CD4-positive, CD25-positive, alpha-beta regulatory T cell (primary cell): ENCODE measurements around the gene TANC1. TPM values are rescaled to one million over a fixed set of nuclear protein-coding genes. Genes with fewer than 3 reads are reported as not detected.

Experiments
- ATAC-seq, 2 donors: fragments of 150-1000 bp; cut with Tn5 transposase; one replicate each; pipeline ENCODE4 v1.10.0; 2021; ENCODE audit warnings: low read depth in 2 of 2, moderate number of reproducible peaks in 2 of 2, moderate library complexity in 1 of 2
- DNase-seq, 3 donors: peaks; one replicate each; pipeline versions ENCODE4 v3.0.0 to v3.0.0-alpha.2; 2012 to 2022; ENCODE audit warnings: mixed read lengths in 1 of 3
- H3K27ac ChIP-seq: one replicate; pipeline ENCODE4 v1.7.0; 2013; ENCODE audit warnings: mild to moderate bottlenecking, low read length; ENCODE audit not compliant: insufficient read depth, poor library complexity, severe bottlenecking
- H3K27me3 ChIP-seq: one replicate; pipeline ENCODE4 v1.7.0; 2013; ENCODE audit warnings: low read length; ENCODE audit not compliant: control insufficient read depth, insufficient read depth
- H3K36me3 ChIP-seq: one replicate; pipeline ENCODE4 v1.7.0; 2013; ENCODE audit warnings: mild to moderate bottlenecking, low read length, moderate library complexity; ENCODE audit not compliant: control insufficient read depth, insufficient read depth
- H3K4me1 ChIP-seq: 2 replicates; pipeline ENCODE4 v1.7.0; 2013; ENCODE audit warnings: mild to moderate bottlenecking, low read length; ENCODE audit not compliant: insufficient read depth, control insufficient read depth, poor library complexity, severe bottlenecking
- H3K4me3 ChIP-seq: one replicate; pipeline ENCODE4 v1.7.0; 2013; ENCODE audit warnings: low read depth, mild to moderate bottlenecking, low read length, moderate library complexity
- H3K9me3 ChIP-seq, 2 experiments: 1 replicate in 1 of 2; 2 replicates in 1 of 2; pipeline ENCODE4 v1.7.0; 2013; ENCODE audit warnings: low read length in 2 of 2, mild to moderate bottlenecking in 1 of 2, moderate library complexity in 1 of 2; ENCODE audit not compliant: control insufficient read depth in 2 of 2
- H3K27ac Mint-ChIP-seq, 3 donors: one replicate each; pipeline ENCODE4 v1.8.0; 2020 to 2022; ENCODE audit warnings: mild to moderate bottlenecking in 3 of 3, mixed read lengths in 3 of 3, moderate library complexity in 2 of 3
- H3K27me3 Mint-ChIP-seq: one replicate; pipeline ENCODE4 v1.8.0; 2022; ENCODE audit warnings: mild to moderate bottlenecking, mixed read lengths
- H3K36me3 Mint-ChIP-seq: one replicate; pipeline ENCODE4 v1.8.0; 2020; ENCODE audit warnings: mixed read lengths
- H3K4me1 Mint-ChIP-seq, 4 donors: one replicate each; pipeline ENCODE4 v1.8.0; 2020 to 2022; ENCODE audit warnings: mixed read lengths in 4 of 4, mild to moderate bottlenecking in 1 of 4
- H3K4me3 Mint-ChIP-seq, 4 donors: one replicate each; pipeline ENCODE4 v1.8.0; 2020 to 2022; ENCODE audit warnings: mild to moderate bottlenecking in 4 of 4, mixed read lengths in 4 of 4, moderate library complexity in 3 of 4
- H3K9me3 Mint-ChIP-seq, 7 donors: one replicate each; pipeline ENCODE4 v1.8.0; 2020 to 2022; ENCODE audit warnings: mixed read lengths in 7 of 7, mild to moderate bottlenecking in 3 of 7, moderate library complexity in 2 of 7
- polyA plus RNA-seq, 4 donors: library from polyadenylated mRNA; unstranded; fragments of 300-500 nt; fragmentation: Illumina TruSeq; gene quantifications; one replicate each; pipeline ENCODE4 v1.2.3, GENCODE V29; 2021
- total RNA-seq: library from RNA; stranded (reverse); gene quantifications from one replicate; pipeline ENCODE4 v1.2.3, GENCODE V29; 2022

The TANC1 gene
- total and polyA plus RNA-seq, 5 donors from 2014 or later = 0.06 to 0.07 TPM; not detected in 3

GRCh38 chr2:159009940-159010339, 41.5 kb downstream of the TANC1 start:
- Mint-ChIP-seq H3K36me3 (no peaks in the 10 kb centered on the region), H3K27me3 (no peaks in the 10 kb centered on the region), H3K4me1 (no peaks in the 10 kb centered on the region), H3K27ac (no peak overlapping the region), H3K9me3 (peaks cover 0 to 10% (median 3%) of the 10 kb centered on the region in 7 donors), H3K4me3 (no peak overlapping the region)
- no peak for ATAC-seq
- H3K27me3 ChIP-seq = no peaks in the 10 kb centered on the region
- DNase-seq = no peak
- H3K9me3 ChIP-seq = peaks cover under 1 to 6% of the 10 kb centered on the region in 2 experiments
- H3K36me3 ChIP-seq = no peaks in the 10 kb centered on the region
- H3K4me1 ChIP-seq = no peaks in the 10 kb centered on the region
- no peak overlapping the region for H3K27ac ChIP-seq
- no peak overlapping the region for H3K4me3 ChIP-seq

- Mint-ChIP-seq H3K27me3 (no peaks in the 10 kb centered on the region), H3K4me1 (no peaks in the 10 kb centered on the region), H3K9me3 (peaks cover 0 to 12% (median 3%) of the 10 kb centered on the region in 7 donors), H3K36me3 (no peaks in the 10 kb centered on the region), H3K4me3 (no peak overlapping the region), H3K27ac (no peak overlapping the region)
- Histone ChIP-seq H3K4me1 (no peaks in the 10 kb centered on the region), H3K36me3 (no peaks in the 10 kb centered on the region), H3K9me3 (peaks cover 5 to 9% of the 10 kb centered on the region in 2 experiments), H3K4me3 (no peak overlapping the region), H3K27ac (no peak overlapping the region), H3K27me3 (no peaks in the 10 kb centered on the region)
- ATAC-seq (no peak), DNase-seq (no peak)
Observed at GRCh38 chr2:159010340-159010739, 41.9 kb downstream of the TANC1 start.

- no peaks in the 10 kb centered on the region for H3K36me3 ChIP-seq
- DNase-seq (no peak), ATAC-seq (no peak)
- H3K9me3 Mint-ChIP-seq = peaks cover 0 to 19% (median 7%) of the 10 kb centered on the region in 7 donors
- H3K27ac ChIP-seq = no peak overlapping the region
- peaks cover 9 to 10% of the 10 kb centered on the region in 2 experiments for H3K9me3 ChIP-seq
- H3K4me1 ChIP-seq = no peaks in the 10 kb centered on the region
- H3K4me3 ChIP-seq = no peak overlapping the region
- H3K36me3 Mint-ChIP-seq = no peaks in the 10 kb centered on the region
- no peak overlapping the region for H3K4me3 Mint-ChIP-seq
- H3K27me3 ChIP-seq = no peaks in the 10 kb centered on the region
- H3K27me3 Mint-ChIP-seq = no peaks in the 10 kb centered on the region
- no peak overlapping the region for H3K27ac Mint-ChIP-seq
- H3K4me1 Mint-ChIP-seq = no peaks in the 10 kb centered on the region
Observed at GRCh38 chr2:159010963-159011362, 42.5 kb downstream of the TANC1 start.

- no peak overlapping the region for H3K4me3 Mint-ChIP-seq
- no peaks in the 10 kb centered on the region for H3K27me3 Mint-ChIP-seq
- H3K9me3 ChIP-seq = peaks cover 9 to 11% of the 10 kb centered on the region in 2 experiments
- ATAC-seq (no peak), DNase-seq (no peak)
- no peak overlapping the region for H3K4me3 ChIP-seq
- H3K9me3 Mint-ChIP-seq = peaks cover 0 to 27% (median 8%) of the 10 kb centered on the region in 7 donors
- no peaks in the 10 kb centered on the region for H3K36me3 ChIP-seq
- H3K27ac ChIP-seq = no peak overlapping the region
- no peaks in the 10 kb centered on the region for H3K27me3 ChIP-seq
- H3K4me1 ChIP-seq = no peaks in the 10 kb centered on the region
- no peaks in the 10 kb centered on the region for H3K4me1 Mint-ChIP-seq
- no peaks in the 10 kb centered on the region for H3K36me3 Mint-ChIP-seq
- H3K27ac Mint-ChIP-seq = no peak overlapping the region
Observed at GRCh38 chr2:159012142-159012541, 43.7 kb downstream of the TANC1 start.

GRCh38 chr2:159013103-159013502, 44.7 kb downstream of the TANC1 start:
- Mint-ChIP-seq H3K36me3 (no peaks in the 10 kb centered on the region), H3K4me1 (no peaks in the 10 kb centered on the region), H3K9me3 (peaks cover 0 to 27% (median 8%) of the 10 kb centered on the region in 7 donors), H3K27me3 (no peaks in the 10 kb centered on the region), H3K27ac (no peak overlapping the region), H3K4me3 (no peak overlapping the region)
- Histone ChIP-seq H3K27ac (no peak overlapping the region), H3K9me3 (peaks cover 9 to 11% of the 10 kb centered on the region in 2 experiments), H3K36me3 (no peaks in the 10 kb centered on the region), H3K27me3 (no peaks in the 10 kb centered on the region), H3K4me3 (no peak overlapping the region), H3K4me1 (no peaks in the 10 kb centered on the region)
- ATAC-seq (no peak), DNase-seq (no peak)

GRCh38 chr2:159015174-159015573, 46.7 kb downstream of the TANC1 start:
- DNase-seq (no peak), ATAC-seq (no peak)
- no peak overlapping the region for H3K27ac Mint-ChIP-seq
- Histone ChIP-seq H3K27ac (no peak overlapping the region), H3K4me1 (no peaks in the 10 kb centered on the region), H3K36me3 (no peaks in the 10 kb centered on the region), H3K27me3 (no peaks in the 10 kb centered on the region), H3K4me3 (no peak overlapping the region), H3K9me3 (peaks cover 9 to 11% of the 10 kb centered on the region in 2 experiments)
- no peaks in the 10 kb centered on the region for H3K27me3 Mint-ChIP-seq
- H3K4me3 Mint-ChIP-seq = peak overlapping the region in 1 of 4 donors; percentile 29
- H3K9me3 Mint-ChIP-seq = peaks cover 0 to 27% (median 9%) of the 10 kb centered on the region in 7 donors
- H3K4me1 Mint-ChIP-seq = no peaks in the 10 kb centered on the region
- no peaks in the 10 kb centered on the region for H3K36me3 Mint-ChIP-seq

GRCh38 chr2:159015823-159016222, 47.4 kb downstream of the TANC1 start:
- no peak for DNase-seq
- no peaks in the 10 kb centered on the region for H3K4me1 ChIP-seq
- H3K36me3 ChIP-seq = no peaks in the 10 kb centered on the region
- no peaks in the 10 kb centered on the region for H3K27me3 Mint-ChIP-seq
- no peaks in the 10 kb centered on the region for H3K36me3 Mint-ChIP-seq
- H3K27me3 ChIP-seq = no peaks in the 10 kb centered on the region
- no peaks in the 10 kb centered on the region for H3K4me1 Mint-ChIP-seq
- no peak for ATAC-seq
- peaks cover 0 to 27% (median 9%) of the 10 kb centered on the region in 7 donors for H3K9me3 Mint-ChIP-seq
- peak overlapping the region in 1 of 3 donors; percentile 88 for H3K27ac Mint-ChIP-seq
- peaks cover 9 to 11% of the 10 kb centered on the region in 2 experiments for H3K9me3 ChIP-seq
- no peak overlapping the region for H3K27ac ChIP-seq
- H3K4me3 ChIP-seq = no peak overlapping the region
- H3K4me3 Mint-ChIP-seq = no peak overlapping the region

- no peak overlapping the region for H3K27ac ChIP-seq
- H3K36me3 Mint-ChIP-seq = no peaks in the 10 kb centered on the region
- ATAC-seq (no peak), DNase-seq (no peak)
- peaks cover 0 to 27% (median 8%) of the 10 kb centered on the region in 7 donors for H3K9me3 Mint-ChIP-seq
- H3K36me3 ChIP-seq = no peaks in the 10 kb centered on the region
- no peaks in the 10 kb centered on the region for H3K27me3 ChIP-seq
- no peaks in the 10 kb centered on the region for H3K4me1 Mint-ChIP-seq
- H3K4me3 ChIP-seq = no peak overlapping the region
- H3K4me3 Mint-ChIP-seq = no peak overlapping the region
- no peak overlapping the region for H3K27ac Mint-ChIP-seq
- H3K9me3 ChIP-seq = peaks cover 9 to 11% of the 10 kb centered on the region in 2 experiments
- H3K4me1 ChIP-seq = no peaks in the 10 kb centered on the region
- no peaks in the 10 kb centered on the region for H3K27me3 Mint-ChIP-seq
Observed at GRCh38 chr2:159017837-159018236, 49.4 kb downstream of the TANC1 start.
